HCT116 (cell line): ENCODE data around the gene RXFP4. TPM values are rescaled to one million over a fixed set of nuclear protein-coding genes. Genes with fewer than 3 reads are reported as not detected.

Experiments
- ATAC-seq: fragments of 200-7000 bp; cut with Tn5 transposase; 2 replicates; pipeline ENCODE4 v1.9.1; 2020; ENCODE audit warnings: mild to moderate bottlenecking, moderate library complexity
- BruUV-seq: library from RNA; stranded (reverse); fragments of 400-500 nt; replicated peaks from 2 replicates; lab custom pipeline; 2021; lab: Mats Ljungman, UMichigan
- CTCF ChIA-PET: fragments of 300-600 bp; sonication (Branson Sonifier 250); formaldehyde crosslinking; loops from one replicate; lab custom pipeline; 2021; ENCODE audit warnings: antibody characterized with exemption; lab: Charles Lee
- POLR2A ChIA-PET: fragments of 300-600, 350-600 bp; sonication (Branson Sonifier 250); formaldehyde crosslinking; loops from one replicate; lab custom pipeline; 2021; ENCODE audit warnings: antibody characterized with exemption; lab: Charles Lee
- RAD21 ChIA-PET, 2 experiments: fragments of 300-600 bp; sonication (Branson Sonifier 250); formaldehyde crosslinking; loops; one replicate each; lab custom pipeline; 2023; ENCODE audit warnings: low total read pairs in 2 of 2; ENCODE audit not compliant: uncharacterized antibody in 2 of 2, unreplicated experiment in 2 of 2, low non-redundant PET in 1 of 2; lab: Charles Lee
- DNase-seq: peaks from one replicate; pipeline ENCODE4 v3.0.0-alpha.2; 2010; ENCODE audit warnings: low read depth, low spot score
- H2AFZ ChIP-seq: fragments of 200-600 bp; shearing (Covaris generic), sonication (generic); 2 replicates; pipeline ENCODE4 v1.6.1; 2017; ENCODE audit warnings: low read depth, mixed run types, mixed read lengths, antibody characterized with exemption, low read length; ENCODE audit not compliant: poor library complexity, severe bottlenecking
- H3K27ac ChIP-seq: 2 replicates; pipeline ENCODE4 v1.5.1; 2012; ENCODE audit warnings: low read depth, low read length
- H3K27me3 ChIP-seq: fragments of 200-600 bp; sonication (generic); 2 replicates; pipeline ENCODE4 v1.6.1; 2016; ENCODE audit warnings: mixed run types, low read length, mixed read lengths; ENCODE audit not compliant: insufficient read depth
- H3K36me3 ChIP-seq, 2 experiments: fragments of 200-500 bp in 1 of 2; fragments of 200-600 bp in 1 of 2; sonication (Bioruptor generic) in 1 of 2; sonication (generic) in 1 of 2; 2 replicates each; pipeline versions ENCODE4 v1.5.1 to v1.6.1; 2014 to 2016; ENCODE audit warnings: low read length in 2 of 2, inconsistent platforms in 1 of 2, mixed read lengths in 1 of 2, mixed run types in 1 of 2; ENCODE audit not compliant: insufficient read depth in 2 of 2, control insufficient read depth in 1 of 2
- H3K4me1 ChIP-seq, 2 experiments: fragments of 200-600 bp in 1 of 2; sonication (generic) in 1 of 2; 2 replicates each; pipeline versions ENCODE4 v1.5.1 to v1.6.1; 2012 to 2017; ENCODE audit warnings: low read length in 2 of 2, inconsistent platforms in 1 of 2, mild to moderate bottlenecking in 1 of 2, mixed read lengths in 1 of 2, mixed run types in 1 of 2, moderate library complexity in 1 of 2; ENCODE audit not compliant: insufficient read depth in 2 of 2, control insufficient read depth in 1 of 2
- H3K4me2 ChIP-seq: fragments of 200-600 bp; sonication (generic); 2 replicates; pipeline ENCODE4 v1.6.1; 2017; ENCODE audit warnings: mixed run types, low read length, mixed read lengths
- H3K4me3 ChIP-seq, 2 experiments: fragments of 200-600 bp in 1 of 2; sonication (generic) in 1 of 2; replicated peaks in 1 of 2; 2 replicates each; pipeline ENCODE4 v1.5.1; 2011 to 2016; ENCODE audit warnings: low read length in 2 of 2, control low read depth in 1 of 2, low read depth in 1 of 2, mild to moderate bottlenecking in 1 of 2, mixed read lengths in 1 of 2, mixed run types in 1 of 2
- H3K79me2 ChIP-seq: fragments of 200-600 bp; sonication (generic); 2 replicates; pipeline ENCODE4 v1.6.1; 2017; ENCODE audit warnings: mild to moderate bottlenecking, mixed run types, low read length, moderate library complexity, mixed read lengths; ENCODE audit not compliant: insufficient read depth
- H3K9ac ChIP-seq: fragments of 200-600 bp; sonication (generic); 2 replicates; pipeline ENCODE4 v1.6.1; 2016; ENCODE audit warnings: low read length, mixed read lengths
- H3K9me2 ChIP-seq: fragments of 200-600 bp; sonication (generic), shearing (Covaris generic); 2 replicates; pipeline ENCODE4 v1.6.1; 2017; ENCODE audit warnings: mixed run types, mild to moderate bottlenecking, moderate library complexity; ENCODE audit not compliant: insufficient read depth
- H3K9me3 ChIP-seq, 2 experiments: fragments of 200-500 bp in 1 of 2; fragments of 200-600 bp in 1 of 2; sonication (Bioruptor generic) in 1 of 2; sonication (generic) in 1 of 2; 2 replicates each; pipeline ENCODE4 v1.6.1; 2014 to 2017; ENCODE audit warnings: low read length in 2 of 2, mixed read lengths in 2 of 2, inconsistent platforms in 1 of 2, low read depth in 1 of 2, mild to moderate bottlenecking in 1 of 2, mixed run types in 1 of 2, moderate library complexity in 1 of 2; ENCODE audit not compliant: control insufficient read depth in 1 of 2, insufficient read depth in 1 of 2
- H4K20me1 ChIP-seq: fragments of 200-600 bp; sonication (generic), shearing (Covaris generic); 2 replicates; pipeline ENCODE4 v1.6.1; 2017; ENCODE audit warnings: mixed run types, mild to moderate bottlenecking, moderate library complexity; ENCODE audit not compliant: insufficient read depth
- EZH2 ChIP-seq: fragments of 200-600 bp; sonication (generic); IDR thresholded peaks from 2 replicates; pipeline ENCODE4 v1.6.1; 2017; ENCODE audit warnings: antibody characterized with exemption, mixed run types
- TCF7L2 ChIP-seq: IDR thresholded peaks from 2 replicates; pipeline ENCODE4 v1.7.0; 2011; ENCODE audit warnings: borderline replicate concordance, inconsistent platforms; ENCODE audit not compliant: insufficient read depth, insufficient read length; ENCODE audit errors: extremely low read depth
- YY1 ChIP-seq: IDR thresholded peaks from 2 replicates; pipeline ENCODE4 v1.6.1; 2011; ENCODE audit warnings: low read length, low read depth, moderate library complexity, mild to moderate bottlenecking; ENCODE audit not compliant: insufficient replicate concordance; ENCODE audit errors: extremely low read depth
- ZNF274 ChIP-seq: fragments of 200-500 bp; sonication (Bioruptor generic); IDR thresholded peaks from 2 replicates; pipeline ENCODE4 v1.6.1; 2014; ENCODE audit warnings: mild to moderate bottlenecking, low read depth, low read length, inconsistent platforms
- intact Hi-C: fragments of 100-400 bp; cut with micrococcal nuclease; formaldehyde crosslinking; loops from 2 replicates; pipeline ENCODE4 v1.10.0; 2022
- total RNA-seq: library from RNA; stranded (reverse); gene quantifications from one replicate; pipeline ENCODE4 v1.2.1, GENCODE V29; 2021; ENCODE audit not compliant: unreplicated experiment
- TF ChIP-seq, protein P1 (sequence below), 3 experiments: fragments of 200-600 bp in 1 of 3; sonication (generic) in 1 of 3; IDR thresholded peaks in 2 of 3; conservative IDR thresholded peaks in 1 of 3; 2 replicates each; pipeline ENCODE4 v1.5.1; 2012 to 2017; ENCODE audit warnings: low read depth in 2 of 3, low read length in 2 of 3, antibody characterized with exemption in 1 of 3, borderline replicate concordance in 1 of 3, control low read depth in 1 of 3, mild to moderate bottlenecking in 1 of 3, mixed read lengths in 1 of 3, mixed run types in 1 of 3, moderate library complexity in 1 of 3; ENCODE audit not compliant: insufficient read depth in 1 of 3

Gene RXFP4
- total RNA-seq, 1 experiment from 2014 or later, result 0.20 TPM

GRCh38 chr1:155938220-155938627 lies 3.2 kb upstream of the RXFP4 start:
- Histone ChIP-seq H3K4me1 (peaks cover 46 to 66% of the 10 kb centered on the region in 2 experiments), H3K27ac (no peak overlapping the region; the same call in 1 of the 2 replicates), H3K9me2 (no peaks in the 10 kb centered on the region), H3K4me3 (no peak overlapping the region), H4K20me1 (no peaks in the 10 kb centered on the region), H3K27me3 (no peaks in the 10 kb centered on the region), H3K4me2 (no peak overlapping the region), H3K79me2 (peaks cover 10% of the 10 kb centered on the region), H3K36me3 (peaks cover 0 to 4% of the 10 kb centered on the region in 2 experiments; a peak in 1 of 4 replicates), H3K9me3 (no peaks in the 10 kb centered on the region), H3K9ac (peak overlapping the region; percentile 21; the same call in 1 of the 2 replicates), H2AFZ (peak overlapping the region; percentile 85)
- BruUV-seq, result no TSS peak
- ChIA-PET RAD21 (interaction anchor here (0.7 to 2.6 kb wide), 4 partner anchors 51 to 192 kb away, joined by 3 to 18 read pairs (median 8); no protein-coding TSS in a partner anchor), CTCF (interaction anchor here (0.6 to 3.0 kb wide), 13 partner anchors 14 to 192 kb away, joined by 3 to 35 read pairs (median 4); partner anchors contain the start of genes ARHGEF2 and RAB25), POLR2A (interaction anchor here (0.6 to 3.4 kb wide), 6 partner anchors 32 to 128 kb away, joined by 3 to 20 read pairs (median 4); partner anchors contain the start of gene ARHGEF2)
- TF ChIP-seq EZH2 (no peak), ZNF274 (no peak), TCF7L2 (no peak), YY1 (peak; percentile 4)
- TF ChIP-seq, protein P1, sequence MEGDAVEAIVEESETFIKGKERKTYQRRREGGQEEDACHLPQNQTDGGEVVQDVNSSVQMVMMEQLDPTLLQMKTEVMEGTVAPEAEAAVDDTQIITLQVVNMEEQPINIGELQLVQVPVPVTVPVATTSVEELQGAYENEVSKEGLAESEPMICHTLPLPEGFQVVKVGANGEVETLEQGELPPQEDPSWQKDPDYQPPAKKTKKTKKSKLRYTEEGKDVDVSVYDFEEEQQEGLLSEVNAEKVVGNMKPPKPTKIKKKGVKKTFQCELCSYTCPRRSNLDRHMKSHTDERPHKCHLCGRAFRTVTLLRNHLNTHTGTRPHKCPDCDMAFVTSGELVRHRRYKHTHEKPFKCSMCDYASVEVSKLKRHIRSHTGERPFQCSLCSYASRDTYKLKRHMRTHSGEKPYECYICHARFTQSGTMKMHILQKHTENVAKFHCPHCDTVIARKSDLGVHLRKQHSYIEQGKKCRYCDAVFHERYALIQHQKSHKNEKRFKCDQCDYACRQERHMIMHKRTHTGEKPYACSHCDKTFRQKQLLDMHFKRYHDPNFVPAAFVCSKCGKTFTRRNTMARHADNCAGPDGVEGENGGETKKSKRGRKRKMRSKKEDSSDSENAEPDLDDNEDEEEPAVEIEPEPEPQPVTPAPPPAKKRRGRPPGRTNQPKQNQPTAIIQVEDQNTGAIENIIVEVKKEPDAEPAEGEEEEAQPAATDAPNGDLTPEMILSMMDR (IDR thresholded peaks at IDR 0.05 in 2 of 3, conservative IDR thresholded peaks at IDR 0.05 in 1 of 3; ENCODE audit: borderline replicate concordance in 1 of 3, insufficient read depth in 1 of 3, low read depth in 2 of 3, low read length in 2 of 3), result peak in 2 of 3 experiments; percentile 77; a peak in 4 of 6 replicates
- ATAC-seq (peak; percentile 30; the same call in 1 of the 2 replicates), DNase-seq (peak; percentile 71)
- intact Hi-C loops, result loop anchor here (1.0 to 5.0 kb wide), 2 partner anchors 51 to 194 kb away; no protein-coding TSS in a partner anchor
